ENCODE data around the gene SPATA6. TPM values are rescaled to one million over a fixed set of nuclear protein-coding genes. Genes with fewer than 3 reads are reported as not detected.

Gene SPATA6
- total and polyA plus RNA-seq, 2 of the 4 experiments (the other 2 are of a cell fraction): 1.1 to 2.0 TPM

- TF ChIP-seq NFE2L2 (IDR thresholded peaks at IDR 0.05; ENCODE audit: low read depth, low read length): no peak
- TF ChIP-seq MAFK (IDR thresholded peaks at IDR 0.05; ENCODE audit: low read depth, low read length): 0 out of 2 replicates have a peak, but pooled peaks have one; percentile 13
- Histone ChIP-seq H2BK15ac (ENCODE audit: low read depth, low read length) (no peak overlapping the region), H3K79me1 (ENCODE audit: low read depth in 1 of 2, low read length in 2 of 2) (no peaks in the 10 kb centered on the region), H3K23ac (ENCODE audit: low read depth, low read length) (no peak overlapping the region), H3K9me1 (ENCODE audit: insufficient read depth, low read length) (no peaks in the 10 kb centered on the region), H3K56ac (ENCODE audit: extremely low read depth, insufficient read depth, low read length) (no peak overlapping the region), H2BK120ac (ENCODE audit: low read depth, low read length) (no peak overlapping the region), H3K27ac (ENCODE audit: insufficient read depth, low read length) (no peak overlapping the region), H3K18ac (ENCODE audit: low read depth, low read length) (no peak overlapping the region), H4K5ac (ENCODE audit: low read depth, low read length) (no peak overlapping the region), H4K20me1 (ENCODE audit: insufficient read depth, low read length) (no peaks in the 10 kb centered on the region), H3K4ac (ENCODE audit: low read depth, low read length) (no peak overlapping the region), H3K4me3 (ENCODE audit: insufficient read depth, low read depth, low read length) (no peak overlapping the region), H2AFZ (replicated peaks; ENCODE audit: low read length, poor library complexity) (no peak overlapping the region), H4K91ac (ENCODE audit: insufficient read depth, low read depth, low read length) (no peak overlapping the region), H3K9ac (ENCODE audit: low read depth, low read length) (no peak overlapping the region), H4K8ac (ENCODE audit: low read depth in 2 of 2, low read length in 2 of 2) (no peak overlapping the region), H3K4me1 (ENCODE audit: control insufficient read depth, insufficient read depth, low read length) (no peaks in the 10 kb centered on the region), H2AK5ac (ENCODE audit: low read depth, low read length) (no peak overlapping the region), H3K27me3 (ENCODE audit: control insufficient read depth, insufficient read depth, low read length) (no peaks in the 10 kb centered on the region), H3K36me3 (ENCODE audit: control insufficient read depth, insufficient read depth, low read length) (no peaks in the 10 kb centered on the region), H2AK9ac (replicated peaks; ENCODE audit: low read depth, low read length, poor library complexity) (no peak overlapping the region), H2BK20ac (ENCODE audit: low read depth, low read length) (no peak overlapping the region), H3K4me2 (ENCODE audit: low read depth, low read length) (no peak overlapping the region), H3K14ac (replicated peaks; ENCODE audit: low read depth, low read length) (no peak overlapping the region), H3K9me3 (ENCODE audit: control insufficient read depth, insufficient read depth, low read length) (no peaks in the 10 kb centered on the region), H2BK5ac (ENCODE audit: low read depth, low read length, poor library complexity, severe bottlenecking) (no peak overlapping the region)
- no TSS peak for BruUV-seq (replicated peaks)
- no CpG with 5 or more reads among the region's 1 CpG for WGBS, 2 experiments (ENCODE audit: extremely low coverage in 2 of 2, insufficient read length in 1 of 2)
- intact Hi-C loops (cut with micrococcal nuclease) (no loop called here), dilution Hi-C loops (cut with HindIII; ENCODE audit: low sequenced_read_pairs, unreplicated experiment) (no loop called here), in situ Hi-C loops (cut with MboI; ENCODE audit: low sequenced_read_pairs) (no loop called here)
- DNase-seq (no peak), ATAC-seq (ENCODE audit: low read depth) (no peak)
- ChIA-PET POLR2A (ENCODE audit: unreplicated experiment) (no interaction called here), CTCF (interaction anchor here (1.5 kb wide), 1 partner anchor 49 kb away, joined by 3 read pairs; no protein-coding TSS in a partner anchor)
Observed at GRCh38 chr1:48448932-48449331, 23.1 kb downstream of the SPATA6 start.
